NB4 (cell line): ENCODE results near the gene NRSN1.

ENCODE experiments used
- CTCF ChIP-seq: IDR thresholded peaks from one replicate; pipeline ENCODE4 v1.5.1; 2012; ENCODE audit warnings: low read depth, low read length
- MAX ChIP-seq: IDR thresholded peaks from 2 replicates; pipeline ENCODE4 v1.6.1; 2011; ENCODE audit warnings: low read depth, low read length
- MYC ChIP-seq: IDR thresholded peaks from 2 replicates; pipeline ENCODE4 v1.6.1; 2011; ENCODE audit warnings: low read depth, low read length
- POLR2A ChIP-seq: IDR thresholded peaks from 2 replicates; pipeline ENCODE4 v1.6.1; 2011; ENCODE audit warnings: mild to moderate bottlenecking; ENCODE audit not compliant: insufficient read length; ENCODE audit errors: extremely low read depth

GRCh38 chr6:24113891-24114290, 12.1 kb upstream of the NRSN1 start:
- TF ChIP-seq CTCF (no peak), POLR2A (no peak), MYC (no peak), MAX (no peak)
